Smooth muscle cell (in vitro differentiated cells): ENCODE measurements around the gene JCAD. TPM values are rescaled to one million over a fixed set of nuclear protein-coding genes. Genes with fewer than 3 reads are reported as not detected.

Source experiments
- DNase-seq: peaks from one replicate; lab custom pipeline; 2025; ENCODE audit not compliant: unreplicated experiment; lab: John Stamatoyannopoulos, UW
- H2AFZ ChIP-seq: fragments of 200-600 bp; sonication (generic); 2 replicates; pipeline ENCODE4 v1.6.0; 2016; ENCODE audit warnings: antibody characterized with exemption, low read depth, mild to moderate bottlenecking
- H3F3A ChIP-seq: fragments of 200-600 bp; sonication (generic); 2 replicates; pipeline ENCODE4 v1.6.0; 2017; ENCODE audit warnings: antibody characterized with exemption, low read depth
- H3K27ac ChIP-seq: fragments of 200-600 bp; sonication (generic); 2 replicates; pipeline ENCODE4 v1.5.1; 2016; ENCODE audit warnings: low read depth, mild to moderate bottlenecking
- H3K27me3 ChIP-seq: fragments of 200-600 bp; sonication (generic); 2 replicates; pipeline ENCODE4 v1.6.1; 2016; ENCODE audit warnings: low read depth, mild to moderate bottlenecking
- H3K36me3 ChIP-seq: fragments of 200-600 bp; sonication (generic); 2 replicates; pipeline ENCODE4 v1.5.1; 2016; ENCODE audit warnings: low read depth
- H3K4me1 ChIP-seq: fragments of 200-600 bp; sonication (generic); 2 replicates; pipeline ENCODE4 v1.5.1; 2016; ENCODE audit warnings: low read depth
- H3K4me2 ChIP-seq: fragments of 200-600 bp; sonication (generic); 2 replicates; pipeline ENCODE4 v1.6.0; 2016; ENCODE audit warnings: mild to moderate bottlenecking
- H3K4me3 ChIP-seq: fragments of 200-600 bp; sonication (generic); 2 replicates; pipeline ENCODE4 v1.5.1; 2016; ENCODE audit warnings: mild to moderate bottlenecking
- H3K79me2 ChIP-seq: fragments of 200-600 bp; sonication (generic); 2 replicates; pipeline ENCODE4 v1.6.0; 2016; ENCODE audit warnings: low read depth, mild to moderate bottlenecking
- H3K9ac ChIP-seq: fragments of 200-600 bp; sonication (generic); 2 replicates; pipeline ENCODE4 v1.6.0; 2016; ENCODE audit warnings: low read depth
- H3K9me3 ChIP-seq: fragments of 200-600 bp; sonication (generic); replicated peaks from 2 replicates; pipeline ENCODE4 v1.5.1; 2016; ENCODE audit warnings: low read depth
- H4K20me1 ChIP-seq: fragments of 200-600 bp; sonication (generic); 2 replicates; pipeline ENCODE4 v1.6.0; 2016; ENCODE audit warnings: low read depth
- CTCF ChIP-seq: fragments of 200-600 bp; sonication (generic); IDR thresholded peaks from 2 replicates; pipeline ENCODE4 v1.5.1; 2017; ENCODE audit warnings: borderline replicate concordance, mild to moderate bottlenecking, antibody characterized with exemption; ENCODE audit not compliant: insufficient read depth, poor library complexity, severe bottlenecking
- WGBS: methylation state at CpG from one replicate; pipeline ENCODE4 v1.1.7; 2016; ENCODE audit warnings: low lambda C conversion rate; 5-methylcytosine and 5-hydroxymethylcytosine counted together
- polyA plus RNA-seq: library from polyadenylated mRNA; unstranded; fragments of >200 nt; fragmentation: Nextera tagmentation; extraction: Ambion mirVana; gene quantifications from 2 replicates; pipeline ENCODE4 v1.2.1, GENCODE V29; 2016
- total RNA-seq: library from RNA; depleted of rRNA; stranded (reverse); fragments of >200 nt; gene quantifications from 2 replicates; pipeline ENCODE4 v1.2.3, GENCODE V29; 2014

The JCAD gene
- total and polyA plus RNA-seq, 2 experiments from 2014 or later = 7.5 to 7.8 TPM

- Histone ChIP-seq H3K27ac (no peak overlapping the region), H3K36me3 (no peaks in the 10 kb centered on the region), H3K27me3 (no peaks in the 10 kb centered on the region), H3K4me2 (no peak overlapping the region), H3K9ac (no peak overlapping the region), H3K9me3 (no peaks in the 10 kb centered on the region), H3K4me1 (peaks cover 4% of the 10 kb centered on the region), H2AFZ (no peak overlapping the region), H3K4me3 (no peak overlapping the region), H3F3A (no peaks in the 10 kb centered on the region), H3K79me2 (peaks cover 8% of the 10 kb centered on the region), H4K20me1 (peaks cover 75% of the 10 kb centered on the region)
- 95% methylated on average over 11 of the region's 11 CpGs for WGBS
- TF ChIP-seq CTCF = no peak
- DNase-seq = no peak
These were observed 11.4 kb downstream of the JCAD start for GRCh38 chr10:30047924-30048531.

DNA sequence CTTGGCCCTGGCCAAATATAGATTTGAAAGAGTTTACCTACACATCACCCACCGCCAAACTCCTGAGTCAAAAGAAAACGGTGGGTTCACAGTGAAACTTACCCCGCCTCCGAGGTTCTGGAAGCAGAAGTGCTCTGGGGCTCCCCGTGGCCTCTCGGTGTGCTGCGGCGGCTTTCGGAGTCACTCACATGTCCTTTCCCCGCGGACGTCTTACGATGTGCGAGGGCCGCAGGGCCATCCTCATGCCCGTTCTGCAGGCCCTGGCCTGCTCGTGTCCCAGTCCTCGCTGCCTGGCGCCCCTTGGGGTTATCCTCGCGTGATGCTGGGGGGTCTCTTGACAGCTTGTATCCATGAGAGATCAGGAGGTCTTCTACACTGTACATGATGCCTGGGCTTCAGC, 12.0 kb downstream of the JCAD start:
- Histone ChIP-seq H3K36me3 (no peaks in the 10 kb centered on the region), H3K27ac (no peak overlapping the region), H4K20me1 (peaks cover 73% of the 10 kb centered on the region), H3K79me2 (peaks cover 2% of the 10 kb centered on the region), H2AFZ (no peak overlapping the region), H3K9me3 (no peaks in the 10 kb centered on the region), H3K4me1 (peaks cover 4% of the 10 kb centered on the region), H3K27me3 (no peaks in the 10 kb centered on the region), H3K4me2 (no peak overlapping the region), H3K4me3 (no peak overlapping the region), H3F3A (no peaks in the 10 kb centered on the region), H3K9ac (no peak overlapping the region)
- no peak for TF ChIP-seq CTCF
- 97% methylated on average over 21 of the region's 21 CpGs for WGBS
- DNase-seq = no peak

DNA sequence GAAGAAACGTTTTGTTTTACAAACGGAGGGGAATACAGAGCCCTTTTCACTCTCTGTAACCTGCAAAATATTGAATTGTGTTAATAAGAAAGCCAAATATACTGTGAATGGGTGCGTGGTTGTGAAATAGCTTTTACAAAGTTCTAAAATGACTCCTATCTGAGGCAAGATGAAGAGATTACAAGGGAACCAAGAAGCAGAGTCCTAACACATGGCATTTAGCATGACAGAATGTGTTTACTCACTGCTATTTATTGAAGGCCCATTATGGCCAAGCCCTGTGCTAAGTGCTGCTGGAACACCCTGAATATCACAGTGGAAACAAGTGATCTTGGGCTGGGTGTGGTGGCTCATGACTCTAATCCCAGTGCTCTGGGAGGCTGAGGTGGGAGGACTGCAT, 12.9 kb downstream of the JCAD start:
- H3K4me3 ChIP-seq = no peak overlapping the region
- peaks cover 70% of the 10 kb centered on the region for H4K20me1 ChIP-seq
- no peaks in the 10 kb centered on the region for H3K79me2 ChIP-seq
- H3K36me3 ChIP-seq = no peaks in the 10 kb centered on the region
- no peaks in the 10 kb centered on the region for H3K27me3 ChIP-seq
- no peak overlapping the region for H3K4me2 ChIP-seq
- H3F3A ChIP-seq = no peaks in the 10 kb centered on the region
- no peak overlapping the region for H3K9ac ChIP-seq
- H3K4me1 ChIP-seq = peaks cover 4% of the 10 kb centered on the region
- WGBS = 70% methylated on average over 3 of the region's 3 CpGs
- H3K27ac ChIP-seq = no peak overlapping the region
- no peak for TF ChIP-seq CTCF
- no peak for DNase-seq
- H3K9me3 ChIP-seq = no peaks in the 10 kb centered on the region
- no peak overlapping the region for H2AFZ ChIP-seq

- Histone ChIP-seq H3K9me3 (no peaks in the 10 kb centered on the region), H3K9ac (no peak overlapping the region), H3K79me2 (no peaks in the 10 kb centered on the region), H3K4me3 (no peak overlapping the region), H3F3A (no peaks in the 10 kb centered on the region), H3K27ac (no peak overlapping the region), H3K4me2 (no peak overlapping the region), H2AFZ (no peak overlapping the region), H3K36me3 (no peaks in the 10 kb centered on the region), H4K20me1 (peaks cover 70% of the 10 kb centered on the region), H3K27me3 (no peaks in the 10 kb centered on the region), H3K4me1 (peaks cover 4% of the 10 kb centered on the region)
- 95% methylated on average over 7 of the region's 7 CpGs for WGBS
- DNase-seq = no peak
- TF ChIP-seq CTCF = no peak
These were observed 13.4 kb downstream of the JCAD start for GRCh38 chr10:30045961-30046360.
